ENCODE results near the gene HOXC13.

DNA sequence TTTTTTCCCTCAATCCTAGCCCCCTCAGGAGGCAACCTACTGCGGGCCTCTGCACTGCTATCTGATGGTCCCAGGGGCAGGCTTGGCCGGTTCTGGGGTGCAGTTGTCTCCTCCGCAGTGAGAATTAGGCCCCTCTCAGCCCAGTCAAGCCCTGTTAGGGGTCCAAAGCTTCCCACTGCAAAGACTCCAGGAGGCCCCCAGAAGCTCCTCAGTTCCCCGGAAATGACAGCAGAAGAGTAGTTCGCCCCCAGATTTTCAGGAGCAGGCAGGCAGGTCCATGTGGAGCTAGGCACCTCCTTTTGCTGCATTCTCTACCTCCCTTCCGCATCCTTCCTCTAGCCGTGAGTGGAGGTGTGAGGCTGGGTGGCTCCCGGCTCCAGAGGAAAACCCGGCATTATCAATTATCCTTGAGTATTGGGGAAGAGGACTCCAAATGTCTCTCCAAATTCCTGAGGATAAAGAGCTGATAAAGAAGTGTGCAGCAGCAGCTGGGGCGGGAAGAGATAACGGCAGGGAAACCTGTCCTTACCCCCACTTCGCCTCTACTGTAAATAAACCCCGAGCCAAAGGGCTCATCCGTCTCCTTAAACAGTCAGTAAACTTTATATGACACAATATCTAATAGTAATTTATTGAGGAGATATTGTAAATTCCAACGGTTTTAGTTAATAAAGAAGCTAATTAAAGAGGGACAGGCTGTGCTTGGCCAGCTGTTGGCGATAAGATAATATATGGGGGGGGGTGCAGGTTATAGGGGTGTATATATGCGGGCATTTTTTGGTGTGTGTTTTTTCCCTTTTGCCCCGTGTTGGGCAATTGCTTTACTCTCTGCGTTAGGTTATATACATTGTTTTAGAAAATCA is 15.4 kb downstream of the HOXC13 start:
- TF ChIP-seq, protein P1, sequence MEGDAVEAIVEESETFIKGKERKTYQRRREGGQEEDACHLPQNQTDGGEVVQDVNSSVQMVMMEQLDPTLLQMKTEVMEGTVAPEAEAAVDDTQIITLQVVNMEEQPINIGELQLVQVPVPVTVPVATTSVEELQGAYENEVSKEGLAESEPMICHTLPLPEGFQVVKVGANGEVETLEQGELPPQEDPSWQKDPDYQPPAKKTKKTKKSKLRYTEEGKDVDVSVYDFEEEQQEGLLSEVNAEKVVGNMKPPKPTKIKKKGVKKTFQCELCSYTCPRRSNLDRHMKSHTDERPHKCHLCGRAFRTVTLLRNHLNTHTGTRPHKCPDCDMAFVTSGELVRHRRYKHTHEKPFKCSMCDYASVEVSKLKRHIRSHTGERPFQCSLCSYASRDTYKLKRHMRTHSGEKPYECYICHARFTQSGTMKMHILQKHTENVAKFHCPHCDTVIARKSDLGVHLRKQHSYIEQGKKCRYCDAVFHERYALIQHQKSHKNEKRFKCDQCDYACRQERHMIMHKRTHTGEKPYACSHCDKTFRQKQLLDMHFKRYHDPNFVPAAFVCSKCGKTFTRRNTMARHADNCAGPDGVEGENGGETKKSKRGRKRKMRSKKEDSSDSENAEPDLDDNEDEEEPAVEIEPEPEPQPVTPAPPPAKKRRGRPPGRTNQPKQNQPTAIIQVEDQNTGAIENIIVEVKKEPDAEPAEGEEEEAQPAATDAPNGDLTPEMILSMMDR (IDR thresholded peaks at IDR 0.05): no peak
- TF ChIP-seq POLR2AphosphoS5 (IDR thresholded peaks at IDR 0.05) (no peak), POLR2A (IDR thresholded peaks at IDR 0.05; ENCODE audit: low read depth) (no peak)
